Body of pancreas (tissue), 4 donors: ENCODE measurements around the gene MID1. TPM values are rescaled to one million over a fixed set of nuclear protein-coding genes. Genes with fewer than 3 reads are reported as not detected.

Experiments
- ATAC-seq: fragments of 150-250 bp; one replicate; pipeline ENCODE4 v1.9.1; 2016
- DNase-seq, 4 donors: peaks; one replicate each; pipeline ENCODE4 v3.0.0-alpha.2; 2019
- H3K27ac ChIP-seq, 4 donors: fragments of 200-600 bp; sonication (generic); 1 replicate in 3 of 4; 2 replicates in 1 of 4; pipeline versions ENCODE4 v1.5.1 to v1.6.1; 2016 to 2019; ENCODE audit warnings: mild to moderate bottlenecking in 1 of 4, mixed read lengths in 1 of 4, moderate library complexity in 1 of 4
- H3K27me3 ChIP-seq, 2 donors: fragments of 200-600 bp; sonication (generic); one replicate each; pipeline ENCODE4 v1.6.0; 2016; ENCODE audit warnings: mild to moderate bottlenecking in 1 of 2
- H3K36me3 ChIP-seq, 2 donors: fragments of 200-600 bp; sonication (generic); replicated peaks in 1 of 2; 2 replicates each; pipeline ENCODE4 v1.5.1; 2016; ENCODE audit warnings: low read depth in 2 of 2; ENCODE audit not compliant: insufficient read depth in 1 of 2
- H3K4me1 ChIP-seq: fragments of 200-600 bp; sonication (generic); one replicate; pipeline ENCODE4 v1.6.0; 2016
- H3K4me3 ChIP-seq, 2 donors: fragments of 200-600 bp; sonication (generic); 1 replicate in 1 of 2; 2 replicates in 1 of 2; pipeline ENCODE4 v1.5.1; 2016 to 2019
- H3K9me3 ChIP-seq, 3 donors: fragments of 200-600 bp; sonication (generic); 1 replicate in 2 of 3; 2 replicates in 1 of 3; pipeline ENCODE4 v1.5.1; 2016
- POLR2A ChIP-seq, 3 donors: fragments of 450-650 bp; IDR thresholded peaks; one replicate each; pipeline ENCODE4 v1.6.1; 2016; ENCODE audit warnings: antibody characterized with exemption in 3 of 3, mild to moderate bottlenecking in 2 of 3
- WGBS, 2 donors: methylation state at CpG; one replicate each; pipeline ENCODE4 v1.1.5; 2017; 5-methylcytosine and 5-hydroxymethylcytosine counted together
- intact Hi-C: fragments of 100-400 bp; cut with DNase I; formaldehyde crosslinking; loops from one replicate; pipeline ENCODE4 v1.15.1; 2023
- total RNA-seq, 2 donors: library from RNA; depleted of rRNA; stranded (reverse); fragments of >200 nt; gene quantifications; one replicate each; pipeline ENCODE4 v1.1.0, GENCODE V29; 2016
- TF ChIP-seq, protein P1 (sequence below), 7 experiments: fragments of 450-650 bp in 4 of 7; fragments of 200-600 bp in 3 of 7; sonication (generic) in 3 of 7; IDR thresholded peaks; one replicate each; pipeline ENCODE4 v1.5.1; 2016 to 2019; ENCODE audit warnings: antibody characterized with exemption in 7 of 7

The MID1 gene
- total RNA-seq, 2 donors from 2014 or later = 4.9 to 7.3 TPM

DNA sequence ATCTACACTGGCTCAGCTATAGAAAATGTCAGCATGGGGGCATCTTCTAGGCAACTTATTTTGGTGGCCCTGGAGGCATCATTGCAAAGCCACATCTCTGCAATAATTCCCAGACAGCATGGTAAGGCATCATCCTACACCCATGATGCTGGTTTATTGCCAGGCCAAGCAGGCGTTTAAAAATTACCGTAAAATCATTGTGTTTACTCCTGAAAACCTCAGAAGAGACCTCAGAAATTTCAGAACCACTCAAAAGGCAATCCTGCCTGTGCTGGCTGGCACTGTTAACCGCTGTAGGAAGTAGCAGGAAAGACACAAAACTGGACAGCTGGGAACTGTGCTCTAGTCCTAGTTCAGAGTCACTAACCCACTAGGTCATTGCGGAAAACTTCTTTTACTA is 63.2 kb downstream of the MID1 start:
- ATAC-seq = no peak
- Histone ChIP-seq H3K4me1 (no peaks in the 10 kb centered on the region), H3K36me3 (no peaks in the 10 kb centered on the region), H3K27ac (no peak overlapping the region), H3K9me3 (no peaks in the 10 kb centered on the region), H3K4me3 (no peak overlapping the region), H3K27me3 (no peaks in the 10 kb centered on the region)
- TF ChIP-seq, protein P1, sequence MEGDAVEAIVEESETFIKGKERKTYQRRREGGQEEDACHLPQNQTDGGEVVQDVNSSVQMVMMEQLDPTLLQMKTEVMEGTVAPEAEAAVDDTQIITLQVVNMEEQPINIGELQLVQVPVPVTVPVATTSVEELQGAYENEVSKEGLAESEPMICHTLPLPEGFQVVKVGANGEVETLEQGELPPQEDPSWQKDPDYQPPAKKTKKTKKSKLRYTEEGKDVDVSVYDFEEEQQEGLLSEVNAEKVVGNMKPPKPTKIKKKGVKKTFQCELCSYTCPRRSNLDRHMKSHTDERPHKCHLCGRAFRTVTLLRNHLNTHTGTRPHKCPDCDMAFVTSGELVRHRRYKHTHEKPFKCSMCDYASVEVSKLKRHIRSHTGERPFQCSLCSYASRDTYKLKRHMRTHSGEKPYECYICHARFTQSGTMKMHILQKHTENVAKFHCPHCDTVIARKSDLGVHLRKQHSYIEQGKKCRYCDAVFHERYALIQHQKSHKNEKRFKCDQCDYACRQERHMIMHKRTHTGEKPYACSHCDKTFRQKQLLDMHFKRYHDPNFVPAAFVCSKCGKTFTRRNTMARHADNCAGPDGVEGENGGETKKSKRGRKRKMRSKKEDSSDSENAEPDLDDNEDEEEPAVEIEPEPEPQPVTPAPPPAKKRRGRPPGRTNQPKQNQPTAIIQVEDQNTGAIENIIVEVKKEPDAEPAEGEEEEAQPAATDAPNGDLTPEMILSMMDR (IDR thresholded peaks at IDR 0.05) = no peak
- TF ChIP-seq POLR2A (IDR thresholded peaks at IDR 0.05) = no peak
- intact Hi-C loops = no loop called here
- no peak for DNase-seq
- WGBS, 2 donors = 87 to 94% methylated on average over 4 of the region's 4 CpGs

DNA sequence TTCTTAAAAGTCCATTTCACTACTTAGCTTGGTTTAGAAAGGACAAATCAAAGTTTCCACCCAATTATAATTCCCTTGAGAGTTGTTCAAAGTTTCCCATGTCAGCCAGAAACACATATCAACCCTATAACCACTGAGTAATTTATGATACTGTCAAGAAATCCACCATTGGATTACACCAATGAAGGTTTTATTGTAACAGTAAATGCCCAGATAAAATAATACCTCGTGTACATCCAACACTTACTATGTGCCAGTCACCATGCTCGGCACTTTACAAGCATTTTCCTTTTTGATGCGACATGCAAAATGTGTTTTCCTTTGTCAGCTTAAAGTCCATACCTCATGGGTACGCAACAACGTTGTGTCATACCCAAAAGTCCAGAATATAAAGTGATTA is 64.0 kb downstream of the MID1 start:
- 94 to 95% methylated on average over 5 of the region's 5 CpGs for WGBS, 2 donors
- Histone ChIP-seq H3K27me3 (no peaks in the 10 kb centered on the region), H3K36me3 (no peaks in the 10 kb centered on the region), H3K9me3 (no peaks in the 10 kb centered on the region), H3K27ac (no peak overlapping the region), H3K4me3 (no peak overlapping the region), H3K4me1 (no peaks in the 10 kb centered on the region)
- ATAC-seq (no peak), DNase-seq (no peak)
- intact Hi-C loops = no loop called here
- TF ChIP-seq, protein P1 (IDR thresholded peaks at IDR 0.05) = no peak

DNA sequence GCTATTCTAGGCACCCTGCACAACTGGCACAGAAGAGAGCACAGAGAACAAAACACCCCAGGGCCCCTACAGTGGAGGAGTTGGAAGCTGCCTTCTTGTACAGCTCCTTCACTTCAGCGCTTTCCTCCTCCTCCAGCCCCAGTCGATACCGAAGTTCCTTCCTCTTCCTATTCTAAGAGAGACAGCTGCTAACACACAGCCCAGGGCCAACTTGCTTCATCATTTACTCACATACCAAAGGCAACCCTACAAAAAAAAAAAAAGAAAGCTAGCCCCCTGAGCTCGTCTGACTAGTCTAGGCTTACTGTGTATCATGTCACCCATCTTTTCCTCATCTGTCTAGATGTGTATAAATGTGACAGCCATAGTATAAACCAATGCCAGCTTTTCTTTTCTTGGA is 64.5 kb downstream of the MID1 start:
- Histone ChIP-seq H3K27ac (no peak overlapping the region), H3K9me3 (no peaks in the 10 kb centered on the region), H3K27me3 (no peaks in the 10 kb centered on the region), H3K36me3 (no peaks in the 10 kb centered on the region), H3K4me1 (no peaks in the 10 kb centered on the region), H3K4me3 (no peak overlapping the region)
- ATAC-seq = no peak
- TF ChIP-seq POLR2A (IDR thresholded peaks at IDR 0.05) = no peak
- TF ChIP-seq, protein P1 (IDR thresholded peaks at IDR 0.05) = no peak
- no peak for DNase-seq
- intact Hi-C loops = no loop called here
- 42 to 63% methylated on average over 2 to 4 of the region's 4 CpGs for WGBS, 2 donors

DNA sequence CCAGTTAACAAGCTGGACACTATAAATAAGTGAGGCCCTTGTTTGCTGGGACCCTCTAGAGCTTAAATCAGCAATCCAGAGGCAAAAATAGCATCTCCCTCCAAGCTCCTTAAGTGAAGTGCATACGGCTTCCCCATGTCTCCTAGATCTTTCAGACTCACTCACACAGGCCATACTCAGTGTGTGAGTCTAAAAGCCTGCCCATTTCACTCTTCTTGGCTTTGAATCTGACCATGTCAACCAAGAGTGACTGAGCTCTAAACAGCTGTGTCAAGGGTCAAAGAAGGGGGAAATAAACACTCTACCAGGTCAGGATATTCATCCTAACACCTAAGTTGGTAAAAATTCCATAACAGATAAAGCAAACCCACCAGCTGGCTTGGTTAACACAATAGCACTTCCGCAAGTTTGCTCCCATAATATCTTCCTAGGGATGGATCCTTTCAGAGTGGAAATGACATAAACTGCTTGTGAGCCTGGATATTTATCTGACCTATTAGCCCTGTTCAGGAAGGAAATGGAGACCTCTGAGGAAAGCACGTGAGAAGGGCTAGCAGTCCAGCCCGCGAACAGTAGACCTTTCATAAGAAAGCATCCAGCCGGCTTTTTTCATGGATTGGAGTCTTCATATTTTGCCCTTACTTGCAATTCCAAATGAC is 65.6 kb downstream of the MID1 start:
- intact Hi-C loops = no loop called here
- Histone ChIP-seq H3K27me3 (no peaks in the 10 kb centered on the region), H3K36me3 (no peaks in the 10 kb centered on the region), H3K4me3 (no peak overlapping the region), H3K27ac (no peak overlapping the region), H3K4me1 (no peaks in the 10 kb centered on the region), H3K9me3 (no peaks in the 10 kb centered on the region)
- DNase-seq = no peak
- 76 to 81% methylated on average over 5 to 6 of the region's 6 CpGs for WGBS, 2 donors
- TF ChIP-seq, protein P1 (IDR thresholded peaks at IDR 0.05) = no peak
- no peak for TF ChIP-seq POLR2A (IDR thresholded peaks at IDR 0.05)
- no peak for ATAC-seq

DNA sequence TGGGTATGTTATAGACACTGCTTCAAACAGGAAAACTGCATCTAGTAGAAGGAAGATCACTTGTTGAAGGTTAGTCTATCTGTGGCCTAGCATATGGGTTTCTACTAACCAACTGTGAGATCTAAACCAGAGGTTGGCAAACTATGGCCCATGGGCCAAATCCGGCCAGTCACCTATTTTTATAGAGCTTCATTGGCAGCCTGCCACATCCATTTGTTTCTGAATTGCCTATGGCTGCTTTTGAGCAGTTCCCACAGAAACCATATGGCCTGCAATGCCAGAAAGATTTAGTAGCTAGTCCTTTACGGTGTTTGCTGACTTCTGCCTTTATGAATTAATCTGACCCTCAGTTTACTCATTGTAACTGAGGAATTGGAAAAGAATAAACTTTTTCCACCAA is 71.1 kb downstream of the MID1 start:
- Histone ChIP-seq H3K27me3 (no peaks in the 10 kb centered on the region), H3K4me1 (no peaks in the 10 kb centered on the region), H3K9me3 (no peaks in the 10 kb centered on the region), H3K27ac (no peak overlapping the region), H3K36me3 (no peaks in the 10 kb centered on the region), H3K4me3 (no peak overlapping the region)
- DNase-seq (no peak), ATAC-seq (no peak)
- intact Hi-C loops = no loop called here
- WGBS, 2 donors = 60 to 85% methylated on average over 1 to 2 of the region's 2 CpGs
- TF ChIP-seq, protein P1 (IDR thresholded peaks at IDR 0.05) = no peak
- TF ChIP-seq POLR2A (IDR thresholded peaks at IDR 0.05) = no peak
